ENCODE results near the gene TEAD1. TPM values are rescaled to one million over a fixed set of nuclear protein-coding genes. Genes with fewer than 3 reads are reported as not detected.

The TEAD1 gene
- total RNA-seq, 4 donors from 2014 or later: 46.1 to 175 (median 126) TPM

- no peaks in the 10 kb centered on the region for H3K36me3 ChIP-seq
- H3K4me3 ChIP-seq: no peak overlapping the region
- no peak for ATAC-seq
- H3K4me1 ChIP-seq: peaks cover 61 to 81% of the 10 kb centered on the region in 2 donors
- no peaks in the 10 kb centered on the region for H3K9me3 ChIP-seq
- H3K27me3 ChIP-seq: no peaks in the 10 kb centered on the region
- DNase-seq: no peak
- intact Hi-C loops (cut with DNase I; ENCODE audit: low total_unique reads) (loop anchor here (10.0 kb wide), 1 partner anchor 205 kb away; no protein-coding TSS in a partner anchor), in situ Hi-C loops (cut with MboI; ENCODE audit: low sequenced_read_pairs in 4 of 4) (loop anchor here in 3 of 4 donors (10.0 to 25.0 kb wide), 3 partner anchors 85 to 135 kb away; partner anchors contain the start of gene TEAD1 (in 1 of the 3))
- H3K27ac ChIP-seq: peak overlapping the region; percentile 32 to 51 (median 36)
- TF ChIP-seq POLR2A (IDR thresholded peaks at IDR 0.05) (no peak), CTCF (IDR thresholded peaks at IDR 0.05 in 4 of 5, conservative IDR thresholded peaks at IDR 0.05 in 1 of 5) (no peak)
Observed at GRCh38 chr11:12809864-12810567, 135.8 kb downstream of the TEAD1 start.

DNA sequence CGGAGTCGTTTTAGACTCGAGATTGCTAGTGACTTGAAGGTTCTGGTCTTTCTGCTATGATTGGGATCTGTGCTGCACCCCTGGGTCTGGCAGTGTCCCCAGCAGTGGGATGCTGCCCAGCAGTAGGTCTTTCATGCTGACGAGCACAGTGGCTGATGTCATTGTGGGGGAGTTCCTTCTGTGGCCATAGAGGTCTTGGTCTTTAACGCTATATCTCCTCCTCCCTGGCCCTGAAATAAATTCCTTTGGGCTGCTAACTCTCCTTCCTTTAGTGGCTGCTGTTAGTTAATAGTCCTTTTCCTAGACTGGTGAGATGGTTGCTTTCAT is 136.3 kb downstream of the TEAD1 start:
- peak overlapping the region; percentile 32 to 51 (median 36) for H3K27ac ChIP-seq
- no peaks in the 10 kb centered on the region for H3K36me3 ChIP-seq
- no peaks in the 10 kb centered on the region for H3K9me3 ChIP-seq
- H3K27me3 ChIP-seq: no peaks in the 10 kb centered on the region
- intact Hi-C loops (cut with DNase I; ENCODE audit: low total_unique reads): loop anchor here (10.0 kb wide), 1 partner anchor 206 kb away; no protein-coding TSS in a partner anchor
- ATAC-seq: no peak
- no peak for TF ChIP-seq POLR2A (IDR thresholded peaks at IDR 0.05)
- no peak for TF ChIP-seq CTCF (IDR thresholded peaks at IDR 0.05 in 4 of 5, conservative IDR thresholded peaks at IDR 0.05 in 1 of 5)
- DNase-seq: no peak
- in situ Hi-C loops (cut with MboI; ENCODE audit: low sequenced_read_pairs in 4 of 4): loop anchor here in 3 of 4 donors (10.0 to 25.0 kb wide), 2 partner anchors 123 to 136 kb away; partner anchors contain the start of gene TEAD1 (in 1 of the 3)
- H3K4me3 ChIP-seq: no peak overlapping the region
- H3K4me1 ChIP-seq: peaks cover 66 to 82% of the 10 kb centered on the region in 2 donors

DNA sequence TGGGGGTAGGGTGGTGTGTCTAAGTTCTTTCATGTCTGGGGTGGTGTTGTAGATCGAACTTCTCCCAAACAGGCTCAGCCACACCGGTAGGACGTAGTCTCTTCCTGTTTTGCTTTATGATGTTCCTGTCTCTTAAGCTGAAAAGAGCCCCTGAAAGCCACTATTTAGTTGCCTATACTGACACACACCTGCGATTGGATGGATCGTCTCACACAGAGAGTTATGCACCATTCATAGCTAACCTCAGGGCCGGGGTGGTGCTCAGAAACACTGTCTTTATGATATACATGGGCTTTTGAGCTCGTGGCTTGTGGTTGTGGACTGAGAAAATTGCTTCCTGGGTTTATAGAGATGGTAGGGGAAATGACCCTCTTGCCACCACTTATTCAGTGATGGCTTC is 137.6 kb downstream of the TEAD1 start:
- H3K9me3 ChIP-seq: no peaks in the 10 kb centered on the region
- H3K4me3 ChIP-seq: no peak overlapping the region
- no peak for ATAC-seq
- H3K27ac ChIP-seq: peak overlapping the region in 2 of 4 donors; percentile 51 to 88
- no peak for DNase-seq
- no peaks in the 10 kb centered on the region for H3K27me3 ChIP-seq
- no peak for TF ChIP-seq CTCF (IDR thresholded peaks at IDR 0.05 in 4 of 5, conservative IDR thresholded peaks at IDR 0.05 in 1 of 5)
- no peak for TF ChIP-seq POLR2A (IDR thresholded peaks at IDR 0.05)
- no peaks in the 10 kb centered on the region for H3K36me3 ChIP-seq
- peaks cover 70 to 83% of the 10 kb centered on the region in 2 donors for H3K4me1 ChIP-seq
- in situ Hi-C loops (cut with MboI; ENCODE audit: low sequenced_read_pairs in 4 of 4): loop anchor here in 3 of 4 donors (10.0 to 25.0 kb wide), 2 partner anchors 125 to 137 kb away; partner anchors contain the start of gene TEAD1 (in 1 of the 3)
- intact Hi-C loops (cut with DNase I; ENCODE audit: low total_unique reads): loop anchor here (10.0 kb wide), 1 partner anchor 207 kb away; no protein-coding TSS in a partner anchor

DNA sequence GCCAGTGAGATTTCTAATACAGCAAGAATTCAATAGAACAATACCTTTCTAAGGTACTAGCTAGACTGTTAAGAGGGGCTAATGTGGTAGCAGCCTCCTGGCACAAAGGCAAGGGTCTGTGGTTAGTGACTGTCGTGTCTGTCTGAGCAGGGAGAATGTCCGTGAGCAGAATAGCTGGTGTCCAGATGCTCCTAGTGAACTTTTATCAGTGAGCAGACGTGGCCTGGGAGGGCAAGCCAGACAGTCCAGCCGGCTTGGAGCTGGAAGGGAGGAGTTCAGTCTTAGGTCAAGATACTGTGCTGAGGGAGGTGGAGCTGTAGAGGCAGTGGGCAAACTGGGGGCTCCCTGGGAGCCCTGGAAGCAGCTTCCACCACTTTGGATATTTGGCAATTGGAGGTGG is 138.6 kb downstream of the TEAD1 start:
- no peak for ATAC-seq
- DNase-seq: no peak
- intact Hi-C loops (cut with DNase I; ENCODE audit: low total_unique reads): loop anchor here (10.0 kb wide), 1 partner anchor 208 kb away; no protein-coding TSS in a partner anchor
- no peaks in the 10 kb centered on the region for H3K36me3 ChIP-seq
- peaks cover 78 to 86% of the 10 kb centered on the region in 2 donors for H3K4me1 ChIP-seq
- no peak for TF ChIP-seq CTCF (IDR thresholded peaks at IDR 0.05 in 4 of 5, conservative IDR thresholded peaks at IDR 0.05 in 1 of 5)
- no peak for TF ChIP-seq POLR2A (IDR thresholded peaks at IDR 0.05)
- H3K27ac ChIP-seq: peak overlapping the region; percentile 83 to 91 (median 87)
- no peaks in the 10 kb centered on the region for H3K9me3 ChIP-seq
- in situ Hi-C loops (cut with MboI; ENCODE audit: low sequenced_read_pairs in 4 of 4): loop anchor here in 3 of 4 donors (10.0 to 25.0 kb wide), 2 partner anchors 126 to 138 kb away; partner anchors contain the start of gene TEAD1 (in 1 of the 3)
- no peak overlapping the region for H3K4me3 ChIP-seq
- no peaks in the 10 kb centered on the region for H3K27me3 ChIP-seq

Data from gastrocnemius medialis (tissue), 4 donors.